Right forelimb (tissue), 1 donor: Measurements from ENCODE around the gene PTPN3.
A peak's percentile ranks its signal among the peaks of the same experiment; 100 is the strongest.

Experiments used
- DNase-seq: peaks from one replicate; pipeline ENCODE4 v3.0.0-alpha.2; 2018

The PTPN3 gene

GRCh38 chr9:109475526-109475925 lies 22.6 kb downstream of the PTPN3 start:
- DNase-seq = no peak

- DNase-seq = no peak
Observed at GRCh38 chr9:109474944-109475343, 23.2 kb downstream of the PTPN3 start.

- DNase-seq = no peak
Observed at GRCh38 chr9:109474170-109474569, 23.9 kb downstream of the PTPN3 start.

DNA sequence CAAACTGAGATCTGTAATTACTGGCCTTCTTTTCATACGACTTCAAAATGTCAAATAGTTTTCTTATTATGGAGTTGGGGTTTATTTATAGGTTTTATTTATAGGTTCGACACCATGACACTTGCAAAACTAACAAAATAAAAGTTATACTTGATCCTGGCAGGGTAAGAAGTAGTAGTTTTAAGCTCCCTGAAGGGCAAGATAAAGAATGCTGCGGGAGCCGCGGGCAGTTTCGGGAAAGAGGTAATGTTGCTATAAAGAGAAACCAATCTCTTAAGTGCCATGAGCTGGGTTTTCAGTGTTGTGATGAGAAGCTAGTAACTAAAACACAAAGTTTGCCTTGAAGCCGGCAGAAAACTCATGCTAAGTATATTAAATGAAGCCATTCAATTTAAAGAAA lies 24.8 kb downstream of the PTPN3 start:
- no peak for DNase-seq

DNA sequence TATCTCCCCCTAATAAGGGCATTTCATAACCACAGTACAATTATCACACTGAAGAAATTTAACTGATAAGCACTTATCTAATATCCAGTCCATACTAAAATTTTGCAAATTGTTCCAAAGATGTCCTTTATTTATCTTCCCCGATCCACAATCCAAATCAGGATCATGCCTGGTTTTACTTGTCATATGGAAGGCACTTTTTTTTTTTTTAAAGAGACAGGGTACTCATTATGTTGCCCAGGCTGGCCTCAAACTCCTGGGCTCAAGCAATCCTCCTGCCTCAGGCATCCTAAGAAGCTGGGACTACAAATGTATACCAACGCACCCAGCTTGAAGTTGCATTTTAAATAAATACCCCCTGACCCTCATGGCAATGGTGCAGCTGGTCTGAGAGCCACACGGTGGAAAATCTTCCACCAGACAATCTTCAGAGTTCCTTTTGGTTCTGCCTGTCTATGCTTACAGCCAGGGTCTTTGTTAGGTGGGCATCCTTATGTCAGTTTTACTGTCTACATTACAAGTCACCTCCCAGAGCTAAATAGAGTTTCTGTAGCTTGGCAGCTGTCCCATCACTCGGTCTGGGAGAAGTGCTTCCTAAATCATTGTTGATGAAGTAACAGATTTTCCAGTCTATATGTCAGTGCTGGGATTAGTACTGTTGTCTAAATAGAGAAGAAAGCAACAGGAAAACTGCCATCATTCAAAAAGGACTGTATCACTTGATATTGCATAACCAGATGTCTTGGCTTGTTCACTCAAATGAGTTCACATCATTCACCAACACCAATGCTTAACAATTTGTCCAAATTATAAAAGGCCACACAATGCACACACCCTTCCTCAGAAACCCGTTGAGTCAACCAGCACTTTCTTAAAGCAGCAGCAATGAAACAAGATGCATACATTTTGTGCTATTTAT lies 26.4 kb downstream of the PTPN3 start:
- no peak for DNase-seq

DNA sequence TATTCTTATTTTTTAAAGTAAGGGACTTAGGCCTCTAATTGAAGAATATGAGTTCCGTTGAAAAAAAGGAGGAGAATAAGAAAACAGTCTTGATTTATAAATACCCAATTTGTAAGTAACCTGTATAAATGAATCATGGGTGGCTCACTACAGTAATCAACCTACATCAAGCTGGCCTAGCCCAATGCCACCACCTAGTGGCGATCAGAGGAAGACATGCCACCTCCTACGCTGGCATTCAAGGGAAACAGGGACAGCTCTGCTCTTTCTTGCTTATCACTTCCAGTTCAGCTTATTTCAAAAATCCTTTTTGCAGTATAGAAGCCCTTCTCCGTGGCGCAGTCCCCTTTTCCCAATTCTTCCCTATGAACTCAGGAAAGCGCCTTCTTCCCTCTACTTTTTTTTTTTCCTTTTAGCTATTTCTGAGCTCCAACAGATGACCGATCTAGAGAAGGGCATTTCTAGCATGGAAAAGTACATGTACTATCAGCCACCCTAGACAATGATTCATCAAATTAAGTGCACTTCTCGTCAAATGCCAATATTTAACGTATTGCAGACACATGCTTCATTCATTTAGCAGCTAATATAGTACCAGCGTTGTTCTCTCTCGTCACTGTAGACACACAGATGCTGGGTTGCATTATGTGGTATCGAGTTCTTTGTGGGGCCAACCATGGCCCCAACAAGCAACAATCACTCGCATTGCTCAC lies 28.3 kb downstream of the PTPN3 start:
- peak; percentile 68 for DNase-seq

- DNase-seq = no peak
Observed at GRCh38 chr9:109468927-109469326, 29.2 kb downstream of the PTPN3 start.

GRCh38 chr9:109467936-109468335 lies 30.2 kb downstream of the PTPN3 start:
- DNase-seq = no peak

DNA sequence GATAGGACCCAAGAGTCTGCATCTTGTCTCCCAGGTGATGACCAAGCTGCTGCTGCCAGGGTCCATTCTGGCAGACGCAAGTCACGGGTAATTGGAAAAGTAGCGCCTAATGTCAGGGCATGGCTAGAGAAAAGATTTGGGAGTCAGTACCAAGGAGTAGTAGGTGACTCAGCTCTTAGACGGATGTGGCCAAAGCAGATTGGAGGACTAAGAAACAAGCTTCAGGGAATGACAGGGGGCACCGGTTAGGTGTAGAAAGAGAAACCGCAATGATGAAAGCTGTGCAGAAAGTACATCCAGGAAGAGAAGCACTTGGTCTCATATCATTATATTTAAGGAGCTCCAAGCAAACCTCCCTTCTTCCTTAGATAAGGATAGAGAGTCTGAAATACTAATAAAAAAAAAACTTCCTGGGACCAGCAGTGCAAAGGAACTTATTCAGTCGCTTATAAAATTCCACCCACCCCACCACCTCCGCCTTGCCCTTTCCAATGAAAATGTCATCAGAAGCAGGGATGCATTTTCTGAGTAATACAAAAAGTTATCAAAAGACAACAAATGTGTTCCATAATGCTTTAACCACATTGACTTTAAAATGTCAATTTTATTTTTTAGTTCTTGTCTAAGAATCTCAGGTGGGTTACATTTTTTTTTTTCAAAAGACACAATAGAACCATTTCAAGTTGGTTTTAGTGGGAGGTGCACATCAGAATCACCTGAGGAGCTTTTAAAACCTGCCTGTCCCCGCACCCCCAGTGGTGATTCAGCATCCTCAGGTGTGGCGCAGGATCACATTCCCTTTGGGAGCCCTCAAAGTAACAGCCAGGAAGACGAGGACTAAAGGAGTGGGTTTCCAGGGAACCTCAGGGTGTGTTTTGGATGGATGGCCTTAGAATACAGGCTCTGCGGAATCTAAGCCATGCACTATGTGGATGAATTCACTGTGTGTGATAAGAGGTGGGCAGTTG lies 31.2 kb downstream of the PTPN3 start:
- DNase-seq = no peak

DNA sequence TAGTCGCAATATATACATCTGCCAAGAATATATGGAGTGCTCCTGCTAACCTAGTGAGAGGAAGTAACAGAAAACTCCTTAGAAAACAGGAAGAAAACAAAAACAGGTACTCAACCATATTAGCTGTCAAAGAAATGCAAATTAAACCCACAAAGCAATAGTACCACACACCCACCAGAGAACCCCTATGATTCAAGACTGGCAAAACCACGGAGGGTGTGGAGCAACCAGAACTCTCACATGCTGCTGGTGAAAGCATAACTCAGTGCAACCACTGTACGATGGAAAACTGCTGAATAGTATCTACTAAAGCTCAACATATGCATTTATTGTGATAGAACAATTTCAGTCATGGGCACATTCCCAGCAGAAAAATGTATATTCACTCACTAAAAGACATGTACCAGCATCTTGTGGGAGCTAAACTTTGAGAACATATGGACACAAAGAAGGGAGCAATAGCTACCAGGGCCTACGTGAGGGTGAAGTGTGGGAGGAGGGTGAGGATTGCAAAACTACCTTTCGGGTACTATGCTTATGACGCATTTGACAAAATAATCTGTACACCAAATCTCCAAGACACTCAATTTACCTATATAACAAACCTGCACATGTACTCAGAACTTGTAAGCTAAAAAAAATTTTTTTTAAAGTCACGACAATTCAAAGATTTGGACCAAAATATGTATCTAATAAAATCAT lies 34.0 kb downstream of the PTPN3 start:
- DNase-seq = no peak

- DNase-seq = no peak
Observed at GRCh38 chr9:109460576-109460975, 37.5 kb downstream of the PTPN3 start.

GRCh38 chr9:109459423-109459822 lies 38.7 kb downstream of the PTPN3 start:
- no peak for DNase-seq

GRCh38 chr9:109458453-109459211 lies 39.5 kb downstream of the PTPN3 start:
- no peak for DNase-seq

DNA sequence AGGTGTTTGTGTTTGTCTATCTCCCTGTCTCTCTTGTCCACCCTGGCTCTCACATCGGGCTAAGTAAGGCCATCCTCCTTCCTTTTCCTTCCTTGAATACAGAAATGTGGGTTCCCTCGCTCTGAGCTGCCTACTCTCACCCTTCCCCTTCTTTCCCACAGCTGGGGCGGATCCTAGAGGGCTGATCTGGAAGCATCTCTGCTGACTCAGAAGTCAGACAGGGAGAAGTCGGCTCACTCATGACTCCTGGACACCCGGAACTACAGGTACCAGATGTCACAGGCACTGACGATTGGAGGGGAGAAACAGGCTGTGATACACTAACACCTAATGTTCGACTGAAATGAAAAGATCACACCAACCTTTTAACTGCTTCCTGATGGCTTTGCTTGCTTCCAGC lies 41.3 kb downstream of the PTPN3 start:
- no peak for DNase-seq

DNA sequence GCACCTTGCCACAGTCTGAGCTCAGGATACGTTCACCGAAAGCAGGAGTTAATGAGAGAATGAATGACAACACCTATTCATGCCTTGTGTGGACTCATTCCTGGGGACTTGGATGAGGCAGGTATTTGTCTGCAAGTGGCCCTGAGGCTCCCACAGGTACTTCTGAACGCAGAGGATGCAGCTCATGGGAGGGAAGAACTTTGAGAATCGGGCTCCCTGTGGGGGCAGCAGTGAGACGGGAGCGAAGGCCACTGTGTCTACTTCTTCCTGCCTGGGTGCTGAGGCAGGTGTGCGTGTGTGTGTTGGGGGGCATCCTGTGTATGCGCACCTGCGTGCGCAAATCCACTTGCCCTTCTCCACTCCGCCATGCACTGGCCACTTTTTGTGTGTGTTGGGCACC lies 42.2 kb downstream of the PTPN3 start:
- DNase-seq = no peak

- no peak for DNase-seq
Observed at GRCh38 chr9:109455391-109455790, 42.7 kb downstream of the PTPN3 start.

DNA sequence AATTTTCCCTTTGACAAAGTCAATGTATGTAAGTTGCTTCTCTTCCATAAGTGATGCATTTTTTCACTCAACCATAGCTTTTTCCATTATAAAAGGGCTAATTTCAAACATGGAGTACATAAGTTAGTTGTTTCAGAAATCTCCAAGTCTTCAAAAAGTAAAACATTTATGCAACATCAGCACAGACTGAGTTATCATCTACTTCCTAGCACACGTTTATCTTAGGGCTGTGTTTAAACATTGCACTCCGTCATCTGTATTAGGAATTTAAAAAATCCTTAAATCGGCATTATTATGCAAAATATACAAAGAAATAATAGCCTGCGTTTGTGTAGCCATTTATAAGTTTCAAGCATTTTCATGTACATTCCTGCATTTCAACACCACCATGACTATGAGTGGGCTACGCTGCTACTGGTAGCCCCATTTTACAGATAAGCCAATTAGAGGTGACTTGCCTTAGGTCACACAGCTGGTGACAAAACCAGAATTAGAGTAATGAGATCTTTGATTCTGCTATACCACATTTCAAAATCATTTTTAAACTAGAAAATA lies 43.4 kb downstream of the PTPN3 start:
- DNase-seq = no peak

GRCh38 chr9:109454041-109454440 lies 44.1 kb downstream of the PTPN3 start:
- DNase-seq = no peak

DNA sequence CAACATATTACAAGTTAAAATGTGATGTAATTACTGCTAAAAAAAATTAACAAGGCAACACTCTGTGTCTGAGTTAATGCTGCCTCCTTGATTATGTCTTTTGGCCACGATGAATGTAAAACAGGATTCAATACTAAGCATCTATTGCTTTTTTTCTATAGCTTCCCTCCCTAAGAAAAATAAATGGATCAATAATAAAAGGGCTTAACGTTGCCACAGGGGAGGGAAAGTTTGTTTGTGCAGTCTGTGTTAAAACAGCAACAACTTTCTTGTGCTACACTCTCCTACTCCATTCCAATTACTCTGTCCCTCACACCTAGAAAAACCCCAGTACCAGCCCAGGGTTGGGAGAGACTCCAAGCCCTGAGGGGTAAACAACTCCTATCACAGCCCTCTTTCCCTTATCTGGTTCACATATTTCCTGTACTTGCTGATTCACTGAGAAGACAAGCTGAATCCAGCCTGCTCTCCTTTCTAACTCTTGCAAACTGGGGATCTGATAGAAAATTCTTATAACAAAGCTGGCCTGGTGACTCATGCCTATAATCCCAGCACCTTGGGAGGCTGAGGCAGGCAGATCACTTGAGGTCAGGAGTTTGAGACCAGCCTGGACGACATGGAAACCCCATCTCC lies 44.8 kb downstream of the PTPN3 start:
- no peak for DNase-seq

- no peak for DNase-seq
Observed at GRCh38 chr9:109452761-109453160, 45.3 kb downstream of the PTPN3 start.
